GM21529 (cell line): Measurements from ENCODE around the gene PEX11B.

Experiments used
- ATAC-seq: cut with Tn5 transposase; IDR thresholded peaks from one replicate; pipeline ENCODE4 v1.9.1; 2021; ENCODE audit not compliant: unreplicated experiment

Gene PEX11B

GRCh38 chr1:145877923-145878486, 40.5 kb downstream of the PEX11B start:
- ATAC-seq = no peak

- ATAC-seq = no peak
Observed at GRCh38 chr1:145874646-145875045, 43.9 kb downstream of the PEX11B start.

- no peak for ATAC-seq
Observed at GRCh38 chr1:145871994-145872924, 46.3 kb downstream of the PEX11B start.

DNA sequence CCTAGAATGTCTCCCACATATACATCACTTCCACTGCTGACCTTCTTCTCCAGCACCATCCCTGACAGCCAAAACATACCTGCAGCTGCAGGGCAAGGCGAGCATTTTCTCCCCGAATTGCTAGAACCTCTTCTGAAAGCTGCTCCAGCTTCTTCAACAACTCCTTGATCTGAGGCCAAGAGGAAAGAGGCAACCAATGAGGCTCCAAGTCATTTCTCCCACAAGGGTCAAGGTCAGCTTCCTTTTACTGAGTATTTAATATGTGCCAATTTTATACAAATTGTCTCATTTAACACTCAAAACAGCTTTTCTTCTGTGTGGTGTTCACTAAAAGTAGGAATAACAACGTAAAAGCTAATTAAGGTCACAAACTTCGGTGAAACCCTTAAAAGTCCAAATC, 50.3 kb downstream of the PEX11B start:
- no peak for ATAC-seq

DNA sequence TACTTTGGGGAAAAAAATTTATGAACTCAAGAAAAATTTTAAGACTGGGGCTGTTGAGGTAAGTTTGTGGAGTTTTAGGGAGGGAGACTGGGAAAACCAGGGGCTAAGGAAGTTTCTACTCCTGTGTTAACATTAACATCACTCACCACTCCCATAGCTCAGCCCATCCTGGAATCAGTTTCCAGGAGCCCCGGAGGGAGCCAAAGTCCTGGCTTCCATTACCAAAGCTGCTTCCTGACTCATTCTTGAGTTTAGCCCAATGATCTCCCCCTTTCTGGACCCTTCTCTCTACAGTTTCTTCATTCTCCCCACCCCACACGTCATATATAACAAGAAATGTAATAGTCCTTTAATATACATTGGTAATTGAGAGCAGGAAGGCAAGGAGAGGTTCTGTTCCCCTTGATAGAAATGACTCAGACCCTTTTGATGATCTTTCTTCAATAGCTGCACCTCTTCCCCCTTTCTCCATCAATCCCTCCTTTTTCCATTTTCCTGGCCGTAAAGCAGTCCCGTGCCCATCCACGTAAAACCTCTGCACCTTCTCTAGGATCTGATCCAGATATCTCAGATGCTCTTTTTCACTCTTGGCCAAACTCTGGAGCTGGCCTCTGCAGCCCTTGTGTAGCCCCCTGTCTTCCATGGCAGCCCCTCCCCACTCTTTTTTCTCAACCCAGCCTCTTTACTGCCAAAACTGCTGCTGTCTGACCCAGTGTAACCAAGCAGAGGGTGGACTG, 55.1 kb downstream of the PEX11B start:
- ATAC-seq = no peak
